AG04450 (cell line): ENCODE results near the gene MEIOSIN. TPM values are rescaled to one million over a fixed set of nuclear protein-coding genes. Genes with fewer than 3 reads are reported as not detected.
"Not testable (repeated sequence)": the region's sequence is repeated elsewhere in the genome, so short reads cannot be mapped to it uniquely, and the experiment has no call there.

Source experiments
- CTCF ChIA-PET: fragments of 300-600, 350-600 bp; formaldehyde crosslinking; extraction: SDS; loops from one replicate; lab custom pipeline; 2022; ENCODE audit warnings: antibody characterized with exemption, inconsistent platforms; lab: Charles Lee
- POLR2A ChIA-PET: fragments of 350-600 bp; formaldehyde crosslinking; extraction: SDS; loops from one replicate; lab custom pipeline; 2021; ENCODE audit warnings: antibody characterized with exemption, inconsistent platforms; lab: Yijun Ruan, JAX
- DNase-seq: peaks from one replicate; pipeline ENCODE4 v3.0.0-alpha.2; 2011; ENCODE audit warnings: low read depth, low spot score
- H3K27ac ChIP-seq: one replicate; pipeline ENCODE4 v1.5.1; 2012; ENCODE audit warnings: low read depth, low read length, control low read depth
- H3K27me3 ChIP-seq: one replicate; pipeline ENCODE4 v1.6.0; 2012; ENCODE audit warnings: low read length; ENCODE audit not compliant: control insufficient read depth, insufficient read depth
- H3K4me3 ChIP-seq: 2 replicates; pipeline ENCODE4 v1.5.1; 2011; ENCODE audit warnings: mild to moderate bottlenecking, low read depth, low read length, control low read depth
- H3K9me3 ChIP-seq: 2 replicates; pipeline ENCODE4 v1.5.1; 2012; ENCODE audit warnings: low read length; ENCODE audit not compliant: control insufficient read depth, insufficient read depth
- polyA minus RNA-seq: library from RNA; depleted of rRNA, polyadenylated mRNA; stranded (reverse); fragments of >200 nt; gene quantifications from 2 replicates; pipeline ENCODE4 v1.2.3, GENCODE V29; 2011; rRNA and poly(A)+ RNA removed
- polyA plus RNA-seq: library from polyadenylated mRNA; depleted of rRNA; stranded (reverse); fragments of >200 nt; gene quantifications from 2 replicates; pipeline ENCODE4 v1.2.3, GENCODE V29; 2011; rRNA removed
- TF ChIP-seq, protein P1 (sequence below): IDR thresholded peaks from 2 replicates; pipeline ENCODE4 v1.5.1; 2011; ENCODE audit warnings: low read depth, low read length, control low read depth, inconsistent platforms

Gene MEIOSIN, protein sequence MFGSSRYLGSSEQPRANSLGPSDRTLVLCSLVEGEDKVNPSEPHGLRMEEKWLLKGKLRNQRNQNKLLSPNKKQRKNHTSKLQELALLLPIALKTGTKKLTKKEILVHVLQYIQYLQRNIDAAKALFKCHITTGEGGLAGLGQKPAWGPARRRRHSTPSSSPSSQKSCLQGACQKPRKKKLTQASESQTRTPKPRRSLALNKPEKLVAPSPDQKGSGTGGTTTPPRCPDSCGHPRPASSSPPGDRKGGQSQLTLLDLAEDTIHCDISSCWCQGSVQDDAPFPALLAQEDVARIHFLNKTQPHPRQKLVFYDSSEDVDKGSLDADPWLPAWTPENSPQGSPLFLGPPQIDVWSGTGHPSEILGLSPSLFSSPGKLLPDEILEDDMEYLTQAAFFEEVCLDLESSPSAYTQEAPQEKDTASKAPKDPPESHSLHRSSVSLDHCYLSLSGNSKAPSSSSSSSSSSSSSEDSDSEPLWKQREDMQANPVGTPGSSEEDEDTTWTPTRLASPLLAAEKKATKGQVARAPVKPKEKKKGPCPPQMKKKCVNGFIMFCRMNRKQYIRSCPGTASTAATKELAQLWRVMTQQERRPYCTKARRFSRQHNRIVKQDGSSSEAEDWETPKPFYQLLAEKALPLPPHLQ
- not detected in 2 replicates for polyA plus RNA-seq
- polyA minus RNA-seq, result not detected in 2 replicates

DNA sequence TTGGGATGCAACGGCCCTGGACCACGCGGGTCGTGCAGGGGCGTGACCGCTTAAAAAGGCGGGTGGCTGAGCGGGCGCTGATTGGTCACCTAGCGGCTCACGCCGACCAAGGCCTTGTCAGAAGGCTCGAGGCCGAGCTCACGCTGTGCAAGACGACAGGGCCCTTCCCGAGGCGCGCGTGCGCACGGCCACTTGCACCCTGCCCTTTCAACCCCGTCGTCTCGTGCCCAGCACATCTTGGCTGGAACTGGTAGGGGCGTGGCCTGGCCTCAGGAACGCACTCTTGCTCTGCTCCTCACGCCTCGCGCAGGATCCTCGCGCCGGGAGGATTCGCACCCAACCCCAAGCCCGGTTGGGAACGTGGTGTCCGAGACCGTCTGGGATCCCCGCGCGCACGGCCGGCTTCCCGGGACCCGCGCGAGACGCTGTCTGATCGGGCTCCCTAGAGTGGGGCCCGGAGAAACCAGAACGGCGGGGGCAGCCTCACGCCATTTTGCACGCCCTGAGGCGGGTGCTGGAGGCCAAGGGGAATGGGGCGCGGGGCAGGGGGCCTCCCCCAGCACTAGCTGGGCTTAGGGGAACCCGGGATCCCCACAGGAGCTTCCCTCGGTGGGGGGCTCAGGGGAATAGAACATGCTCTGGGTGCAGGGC, at the start of gene MEIOSIN:
TSS of gene MEIOSIN (plus strand) at position 280 of the 651 bp plus-strand sequence. CDS start 1,938 bp downstream, outside the sequence.
- Histone ChIP-seq H3K27ac (no peak within 1 kb of the TSS), H3K4me3 (no peak within 1 kb of the TSS), H3K9me3 (peaks cover 4% of the 10 kb centered on the region; the same call in 1 of the 2 replicates), H3K27me3 (no peaks in the 10 kb centered on the region)
- no peak for DNase-seq
- ChIA-PET CTCF (interaction anchor here (0.6 to 1.0 kb wide), 2 partner anchors 22 to 84 kb away, joined by 3 read pairs; no protein-coding TSS in a partner anchor), POLR2A (interaction anchor here (0.6 kb wide), 1 partner anchor 11 kb away, joined by 3 read pairs; no protein-coding TSS in a partner anchor)
- TF ChIP-seq, protein P1, sequence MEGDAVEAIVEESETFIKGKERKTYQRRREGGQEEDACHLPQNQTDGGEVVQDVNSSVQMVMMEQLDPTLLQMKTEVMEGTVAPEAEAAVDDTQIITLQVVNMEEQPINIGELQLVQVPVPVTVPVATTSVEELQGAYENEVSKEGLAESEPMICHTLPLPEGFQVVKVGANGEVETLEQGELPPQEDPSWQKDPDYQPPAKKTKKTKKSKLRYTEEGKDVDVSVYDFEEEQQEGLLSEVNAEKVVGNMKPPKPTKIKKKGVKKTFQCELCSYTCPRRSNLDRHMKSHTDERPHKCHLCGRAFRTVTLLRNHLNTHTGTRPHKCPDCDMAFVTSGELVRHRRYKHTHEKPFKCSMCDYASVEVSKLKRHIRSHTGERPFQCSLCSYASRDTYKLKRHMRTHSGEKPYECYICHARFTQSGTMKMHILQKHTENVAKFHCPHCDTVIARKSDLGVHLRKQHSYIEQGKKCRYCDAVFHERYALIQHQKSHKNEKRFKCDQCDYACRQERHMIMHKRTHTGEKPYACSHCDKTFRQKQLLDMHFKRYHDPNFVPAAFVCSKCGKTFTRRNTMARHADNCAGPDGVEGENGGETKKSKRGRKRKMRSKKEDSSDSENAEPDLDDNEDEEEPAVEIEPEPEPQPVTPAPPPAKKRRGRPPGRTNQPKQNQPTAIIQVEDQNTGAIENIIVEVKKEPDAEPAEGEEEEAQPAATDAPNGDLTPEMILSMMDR, result no peak

DNA sequence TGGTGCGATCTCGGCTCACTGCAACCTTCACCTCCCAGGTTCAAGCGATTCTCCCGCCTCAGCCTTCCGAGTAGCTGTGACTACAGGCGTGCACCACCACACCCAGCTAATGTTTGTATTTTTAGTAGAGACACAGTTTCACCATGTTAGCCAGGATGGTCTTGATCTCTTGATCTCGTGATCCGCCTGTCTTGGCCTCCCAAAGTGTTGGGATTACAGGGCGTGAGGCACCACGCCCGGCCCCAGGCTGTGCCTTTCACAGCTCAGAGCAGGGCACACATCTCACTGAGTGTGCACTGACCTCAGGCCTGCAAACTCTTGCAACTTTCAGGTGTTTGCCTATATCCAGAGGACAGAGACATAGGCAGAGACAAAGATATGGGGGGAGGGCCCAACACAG, 48.2 kb upstream of the MEIOSIN start:
- DNase-seq, H3K27ac ChIP-seq, H3K27me3 ChIP-seq, H3K9me3 ChIP-seq, H3K4me3 ChIP-seq, POLR2A ChIA-PET: not testable (repeated sequence)
- CTCF ChIA-PET, result interaction anchor here (0.7 kb wide), 2 partner anchors 9 to 128 kb away, joined by 4 to 5 read pairs; no protein-coding TSS in a partner anchor

DNA sequence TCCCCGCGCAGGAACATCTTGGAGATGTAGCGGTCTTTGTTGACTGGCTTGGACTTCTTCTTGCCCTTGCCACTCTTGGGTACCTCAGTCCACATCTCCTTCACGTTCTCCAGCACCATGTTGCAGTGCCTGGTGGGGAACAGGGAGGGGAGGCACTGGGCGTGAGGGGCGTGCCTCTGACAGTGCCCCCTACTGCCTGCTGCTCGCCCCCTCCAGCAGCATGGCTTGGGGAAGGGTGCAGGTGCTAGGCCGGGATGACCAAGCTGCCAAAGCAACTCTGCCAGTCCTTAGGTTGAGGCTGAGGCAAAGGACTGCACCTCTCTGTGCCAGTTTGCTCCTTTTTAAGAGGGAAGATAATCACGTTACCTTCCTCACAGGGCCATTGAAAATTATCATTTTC, 45.6 kb upstream of the MEIOSIN start:
- ChIA-PET POLR2A (no interaction called here), CTCF (no interaction called here)
- DNase-seq, result no peak
- Histone ChIP-seq H3K27me3 (no peaks in the 10 kb centered on the region), H3K4me3 (no peak overlapping the region), H3K9me3 (no peaks in the 10 kb centered on the region; the same call in 1 of the 2 replicates), H3K27ac (no peak overlapping the region)
- TF ChIP-seq, protein P1, result no peak

DNA sequence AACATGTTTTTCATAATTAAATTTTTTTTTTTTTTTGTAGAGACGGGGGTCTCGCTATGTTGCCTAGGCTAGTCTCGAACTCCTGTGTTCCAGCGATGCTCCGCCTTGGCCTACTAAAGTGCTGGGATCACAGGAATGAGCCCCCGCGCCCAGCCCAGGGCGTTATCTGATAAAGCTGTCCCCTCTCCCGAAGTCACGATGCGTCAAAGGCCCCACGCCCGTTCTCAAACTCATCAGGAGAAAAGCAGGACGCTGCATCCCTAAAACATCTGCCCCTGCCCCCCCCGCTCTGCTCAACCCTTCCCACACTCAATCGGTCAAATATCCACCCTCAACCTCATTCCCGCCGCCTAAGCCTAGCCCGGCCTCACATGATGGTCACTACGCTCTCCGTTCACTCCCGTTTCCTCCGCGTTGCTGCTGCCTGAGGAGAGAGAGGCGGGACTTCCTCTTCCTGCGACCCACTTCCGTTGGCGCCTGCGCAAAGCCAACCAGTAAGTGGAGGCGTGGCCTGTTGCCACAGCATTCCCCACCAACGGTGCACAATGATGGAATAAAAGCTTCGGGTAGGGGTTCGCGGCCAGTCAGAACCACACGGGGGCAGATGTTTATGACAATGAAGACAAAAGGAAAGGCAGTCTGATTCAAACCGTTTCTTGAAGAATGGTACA, 41.6 kb upstream of the MEIOSIN start, which contains the start of gene SNRPD2:
TSS of gene SNRPD2 (minus strand) at position 438 of the 671 bp plus-strand sequence. CDS start at position 373, 65 bp downstream.
- peak within 1 kb of the TSS; percentile 96 for H3K4me3 ChIP-seq
- ChIA-PET POLR2A (interaction anchor here (0.7 to 2.9 kb wide), 10 partner anchors 14 to 107 kb away, joined by 3 to 35 read pairs (median 5); partner anchors contain the start of genes FBXO46 and SIX5), CTCF (interaction anchor here (0.6 to 3.5 kb wide), 9 partner anchors 12 to 206 kb away, joined by 3 to 56 read pairs (median 4); partner anchors contain the start of gene DMPK)
- DNase-seq, result peak; percentile 87
- no peaks in the 10 kb centered on the region for H3K27me3 ChIP-seq
- peak within 1 kb of the TSS; percentile 89 for H3K27ac ChIP-seq
- H3K9me3 ChIP-seq, result no peaks in the 10 kb centered on the region; the same call in 1 of the 2 replicates
- TF ChIP-seq, protein P1, result no peak
